HG02759 (cell line): ENCODE results near the gene SWAP70.

ENCODE experiments used
- ATAC-seq: cut with Tn5 transposase; IDR thresholded peaks from one replicate; pipeline ENCODE4 v1.9.1; 2021; ENCODE audit warnings: mild to moderate bottlenecking, moderate library complexity; ENCODE audit not compliant: unreplicated experiment

SWAP70 gene

GRCh38 chr11:9747828-9748227 lies 84.0 kb downstream of the SWAP70 start:
- ATAC-seq, result no peak

GRCh38 chr11:9748361-9748970 lies 84.6 kb downstream of the SWAP70 start:
- peak; percentile 80 for ATAC-seq

- ATAC-seq, result no peak
Measured at GRCh38 chr11:9750551-9750950, 86.7 kb downstream of the SWAP70 start.

DNA sequence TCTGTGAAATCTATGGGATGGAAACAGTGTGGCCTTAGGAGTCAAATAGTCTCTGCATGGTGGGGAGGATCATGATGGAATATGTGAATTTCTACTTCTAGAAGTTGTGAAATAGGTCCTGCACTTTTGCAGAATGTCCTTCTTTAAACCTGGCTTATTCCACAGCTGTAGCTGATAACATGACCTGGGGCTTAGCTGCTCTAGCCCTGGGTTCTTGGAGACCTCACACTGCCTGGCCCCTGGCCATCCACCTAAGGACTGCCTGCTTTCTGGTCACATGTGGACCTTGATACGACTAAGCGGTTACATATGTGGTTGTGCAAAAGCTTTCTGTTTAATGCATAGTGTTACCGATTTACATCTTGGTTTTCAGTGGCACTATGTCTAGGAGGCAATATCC lies 88.2 kb downstream of the SWAP70 start:
- no peak for ATAC-seq

DNA sequence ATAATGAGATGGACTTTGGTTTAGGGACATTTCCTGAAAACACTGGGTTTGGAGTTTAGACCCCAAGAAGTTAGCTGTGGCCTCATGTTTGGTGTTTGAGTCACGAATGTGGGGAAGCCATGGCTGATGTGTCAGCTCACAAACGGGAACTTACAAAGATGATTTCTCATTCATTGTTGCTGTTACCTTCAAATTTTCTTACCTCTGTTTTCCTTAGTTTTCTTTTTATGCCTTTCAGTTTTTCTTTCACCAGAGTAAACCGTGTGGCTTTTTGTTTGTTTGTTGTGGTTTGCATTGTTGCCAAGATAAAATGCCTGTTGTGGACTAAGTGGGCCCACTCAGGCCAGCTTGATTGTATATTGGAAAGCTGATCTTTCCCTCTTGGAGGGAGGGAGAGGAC lies 89.1 kb downstream of the SWAP70 start:
- no peak for ATAC-seq

DNA sequence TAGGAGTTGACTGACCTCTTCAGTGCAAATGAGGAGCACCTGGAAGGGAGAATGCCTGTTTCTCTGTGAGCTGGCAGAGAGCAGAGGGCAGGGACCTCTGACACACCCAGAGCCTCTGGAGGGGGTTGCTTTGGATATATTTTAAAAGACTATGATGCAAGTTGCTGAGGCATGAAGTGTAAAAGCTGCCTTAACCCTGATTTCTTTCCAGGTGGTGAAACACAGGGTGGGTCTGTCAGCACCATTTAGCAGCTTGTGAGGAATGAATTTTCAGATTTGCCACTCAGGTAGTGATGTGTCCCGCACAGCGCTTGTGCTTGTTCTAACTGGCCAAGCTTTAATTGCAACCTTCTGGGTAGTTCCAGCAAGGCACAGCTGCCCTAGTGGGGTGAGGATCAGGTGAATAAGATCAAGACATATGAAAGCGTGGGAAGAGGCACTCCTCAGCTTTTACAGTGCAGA lies 90.2 kb downstream of the SWAP70 start:
- ATAC-seq, result no peak

DNA sequence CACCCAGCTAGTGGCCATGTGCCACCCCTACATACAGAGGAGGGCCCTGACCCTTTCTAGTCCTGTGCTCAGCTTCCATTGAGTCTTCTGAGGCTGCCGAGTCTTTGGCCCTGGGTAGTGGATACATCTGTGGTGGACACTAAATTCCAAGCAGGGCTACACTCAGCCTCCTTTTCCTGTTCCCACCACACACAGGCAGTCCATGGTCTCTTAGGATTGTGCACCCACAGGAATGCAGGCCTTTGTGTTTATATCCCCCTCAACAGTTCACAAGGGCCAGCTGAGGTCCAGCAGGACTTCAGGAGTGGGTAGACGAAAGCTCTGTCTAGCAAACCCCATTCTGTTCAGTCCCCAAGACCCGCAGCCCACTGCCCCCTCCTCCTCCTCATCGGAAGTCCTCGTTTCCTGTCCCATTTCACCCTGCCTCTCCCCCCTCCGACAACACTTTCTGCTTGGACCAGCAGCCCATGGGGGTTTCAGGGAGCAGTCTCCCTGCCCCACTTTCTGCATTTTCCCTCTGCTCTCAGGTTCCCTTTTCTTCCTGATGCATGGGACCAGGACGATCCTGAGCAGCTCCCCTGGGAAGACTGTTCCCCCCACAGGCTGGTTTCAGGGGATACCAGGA lies 91.8 kb downstream of the SWAP70 start:
- no peak for ATAC-seq

DNA sequence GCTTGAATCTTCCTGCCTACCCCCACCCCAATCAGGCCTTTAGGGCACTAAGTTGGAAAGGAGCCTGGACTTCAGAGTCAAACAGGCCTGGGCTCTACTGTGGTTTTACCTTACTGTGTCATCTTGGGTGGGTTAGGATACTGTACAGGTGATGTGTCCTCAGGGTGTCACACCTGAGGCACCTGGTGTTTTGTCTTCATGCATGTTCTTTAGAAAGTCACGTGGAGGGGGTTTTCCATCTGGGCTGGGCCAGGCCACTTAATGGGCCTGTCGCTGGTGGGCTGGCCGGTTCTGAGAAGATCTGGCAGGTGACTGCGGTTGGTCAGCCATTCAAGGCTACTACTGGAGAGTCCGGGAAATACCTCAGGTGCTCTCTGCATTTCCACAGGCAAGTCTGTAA lies 92.6 kb downstream of the SWAP70 start:
- ATAC-seq, result no peak

DNA sequence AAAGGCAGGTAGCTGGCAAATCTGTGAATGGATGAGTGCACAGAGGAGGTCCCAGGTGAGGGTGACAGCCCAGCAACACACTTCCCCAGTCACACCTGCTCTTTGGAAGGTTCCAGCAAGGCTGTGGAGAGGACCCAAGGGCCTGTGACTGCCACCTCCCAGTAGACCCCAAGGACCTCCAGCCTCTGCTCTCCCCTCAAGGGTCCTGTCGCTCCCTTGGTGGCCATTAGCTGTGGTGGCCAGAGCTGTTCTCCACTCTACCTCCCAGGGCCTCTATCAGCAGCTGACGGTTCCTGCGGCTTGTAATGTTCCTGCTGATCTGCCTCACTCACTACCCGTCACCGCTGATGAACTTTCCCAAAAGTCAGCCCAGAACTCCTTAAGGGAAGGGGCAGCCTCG lies 93.0 kb downstream of the SWAP70 start:
- no peak for ATAC-seq

- ATAC-seq, result peak; percentile 64
Measured at GRCh38 chr11:9757809-9758636, 94.1 kb downstream of the SWAP70 start.

DNA sequence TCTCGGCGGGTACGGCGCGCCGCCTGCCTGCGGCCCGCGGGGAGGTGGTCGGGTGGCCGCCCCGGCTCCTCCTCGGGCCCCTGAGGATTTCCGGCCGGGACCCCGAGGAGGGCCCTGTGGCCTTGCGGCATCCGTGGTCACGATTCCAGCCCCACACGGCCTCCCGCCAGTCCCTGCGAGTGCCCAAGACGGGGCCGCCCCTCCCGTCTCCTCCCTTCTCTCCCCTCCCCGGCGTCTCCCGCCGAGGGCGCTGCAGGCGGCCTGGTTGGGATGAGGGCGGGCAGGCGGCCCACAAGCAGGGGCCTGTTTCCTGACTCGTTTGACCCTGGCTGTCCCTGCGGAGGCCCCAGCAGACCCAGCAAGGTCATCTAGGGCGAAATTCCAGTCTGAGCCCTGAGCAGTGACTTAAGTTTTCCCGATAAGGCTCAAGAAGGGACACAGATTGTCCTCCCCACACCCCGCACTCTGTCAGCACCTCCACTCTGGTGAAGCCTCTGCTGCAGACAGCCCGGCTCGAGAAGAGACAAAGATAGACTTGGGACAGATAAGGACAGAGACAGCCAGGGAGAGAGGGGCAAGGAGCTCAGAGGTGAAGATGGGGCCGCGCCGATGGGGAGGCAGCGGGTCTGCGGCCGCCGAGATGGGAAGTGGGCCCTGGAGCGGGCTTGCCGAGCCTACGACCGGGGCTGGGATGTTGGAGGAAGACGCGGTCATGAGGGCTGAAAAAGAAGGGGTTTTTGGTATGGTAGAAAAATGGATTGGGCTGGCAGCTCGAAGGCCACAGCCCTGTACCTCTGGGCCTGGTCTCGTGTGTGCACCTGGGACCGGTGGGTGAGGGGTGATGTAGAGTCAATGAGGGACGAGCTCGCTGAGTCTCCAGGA lies 95.0 kb downstream of the SWAP70 start:
- ATAC-seq, result peak; percentile 31

DNA sequence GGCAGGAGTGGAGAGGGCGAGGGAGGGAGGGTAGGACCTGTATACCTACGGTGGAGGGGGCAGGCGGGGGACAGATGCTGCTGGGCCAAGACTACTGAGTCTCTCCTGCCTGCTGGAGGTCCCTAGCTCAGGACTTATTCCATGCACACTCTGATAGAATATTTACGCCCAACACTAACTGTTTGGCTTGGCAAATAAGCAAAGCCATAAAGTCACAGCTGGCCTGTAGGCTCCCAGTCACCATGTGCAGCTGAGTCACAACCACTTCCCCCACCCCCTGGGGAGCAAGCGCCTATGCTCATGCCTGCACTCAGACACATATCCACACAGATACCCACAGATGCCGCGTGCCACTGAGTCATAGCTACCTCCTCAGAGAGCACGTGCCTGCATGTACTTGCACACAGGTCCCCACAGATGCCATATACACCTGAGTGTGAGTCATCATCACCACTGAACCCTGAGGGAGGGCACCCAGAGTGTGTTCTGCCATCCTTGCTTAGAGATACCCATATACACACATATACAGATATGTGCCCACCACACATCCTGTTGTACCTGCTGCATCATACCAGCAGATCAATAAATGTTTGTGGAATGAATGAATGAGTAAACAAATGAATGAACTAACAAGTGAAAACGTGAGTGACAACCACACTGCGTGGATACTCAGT lies 95.8 kb downstream of the SWAP70 start:
- ATAC-seq, result peak; percentile 57

GRCh38 chr11:9760193-9760575 lies 96.3 kb downstream of the SWAP70 start:
- ATAC-seq, result no peak

GRCh38 chr11:9761441-9761945 lies 97.6 kb downstream of the SWAP70 start:
- no peak for ATAC-seq

GRCh38 chr11:9762531-9762930 lies 98.7 kb downstream of the SWAP70 start:
- no peak for ATAC-seq

DNA sequence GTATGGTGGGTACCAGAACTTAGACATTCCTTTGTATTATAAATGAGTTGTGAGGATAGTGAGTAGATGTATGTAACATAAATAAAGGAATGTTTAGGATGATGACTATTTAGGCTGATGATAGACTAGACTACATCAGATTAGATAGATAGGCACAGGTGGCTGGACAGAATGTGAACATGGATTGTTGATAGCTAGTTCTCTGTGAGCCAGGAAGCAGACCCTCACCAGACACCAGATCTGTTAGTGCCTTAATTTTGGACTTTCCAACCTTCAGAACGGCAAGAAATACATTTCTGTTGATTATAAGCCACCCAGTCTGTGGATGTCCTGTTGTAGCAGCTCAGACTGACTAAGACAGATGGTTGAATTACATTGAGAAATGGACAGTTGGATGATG lies 99.4 kb downstream of the SWAP70 start:
- ATAC-seq, result no peak

DNA sequence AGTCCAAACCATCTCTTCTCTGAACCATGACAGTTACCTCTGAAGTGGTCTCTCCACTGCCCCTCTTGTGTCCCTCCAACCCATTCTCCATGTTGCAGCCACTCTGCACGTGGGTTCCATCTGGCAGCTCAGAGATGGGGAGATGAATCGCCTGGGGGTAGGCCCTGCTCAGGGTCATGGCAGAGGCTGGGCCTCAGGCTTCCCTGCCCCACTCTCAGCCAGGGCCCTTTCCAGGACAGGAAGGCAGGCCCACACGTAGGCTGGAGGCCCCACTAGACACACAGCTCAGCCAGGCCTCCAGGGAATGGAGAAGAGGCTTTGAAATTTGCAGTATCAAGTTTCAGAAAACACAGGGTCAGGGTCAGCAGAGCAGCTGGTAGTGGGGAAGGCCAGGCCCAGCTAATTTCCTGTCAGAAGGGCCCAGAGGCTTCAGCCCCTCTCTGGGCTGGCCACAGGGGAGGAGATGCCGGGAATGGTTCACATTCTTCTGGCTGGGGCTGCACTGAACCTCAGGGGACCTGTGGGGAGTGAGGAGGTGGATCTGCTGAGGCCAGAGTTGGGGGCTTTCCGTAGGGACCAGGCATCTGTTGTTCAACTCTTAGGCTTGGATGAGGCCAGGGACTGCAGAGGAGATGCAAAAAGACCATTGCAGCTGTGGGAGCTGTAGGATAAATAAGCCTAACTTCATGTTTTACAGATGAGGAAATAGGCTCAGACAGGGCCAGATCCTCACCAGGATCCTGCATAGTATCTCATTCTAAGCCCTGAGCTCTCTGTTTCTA lies 101.6 kb downstream of the SWAP70 start:
- ATAC-seq, result peak; percentile 60

- ATAC-seq, result no peak
Measured at GRCh38 chr11:9769621-9770020, 105.7 kb downstream of the SWAP70 start.

GRCh38 chr11:9771071-9771511 lies 107.2 kb downstream of the SWAP70 start:
- no peak for ATAC-seq
